ENCODE results near the gene GATAD2B.
"Not testable (repeated sequence)": the region's sequence is repeated elsewhere in the genome, so short reads cannot be mapped to it uniquely, and the experiment has no call there.

GATAD2B gene

DNA sequence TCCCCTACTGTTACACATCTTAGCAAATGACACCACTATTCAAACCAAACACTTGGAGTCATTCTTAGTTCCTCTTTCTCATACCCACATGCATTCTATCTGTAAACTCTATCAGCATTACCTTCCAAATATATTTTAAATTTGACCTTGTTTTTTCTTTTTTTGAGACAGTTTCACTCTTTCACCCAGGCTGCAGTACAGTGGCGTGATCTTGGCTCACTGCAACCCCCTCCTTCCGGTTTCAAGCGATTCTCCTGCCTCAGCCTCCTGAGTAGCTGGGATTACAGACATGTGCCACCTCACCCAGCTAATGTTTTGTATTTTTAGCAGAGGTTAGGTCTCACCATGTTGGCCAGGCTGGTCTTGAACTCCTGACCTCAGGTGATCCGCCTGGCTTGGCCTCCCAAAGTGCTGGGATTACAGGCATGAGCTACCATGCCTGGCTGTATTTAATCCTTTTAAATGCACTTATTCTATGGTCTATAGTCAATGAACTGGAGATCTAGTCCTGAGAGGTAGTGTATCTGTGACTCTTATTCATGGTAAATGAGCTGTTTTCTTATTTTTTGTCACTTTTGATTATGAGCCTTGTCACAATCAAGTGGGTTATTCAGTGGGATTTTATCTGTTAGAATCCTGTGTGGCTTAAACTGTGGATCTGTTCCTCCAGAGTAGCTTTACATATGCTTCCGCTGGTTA, 73.1 kb downstream of the GATAD2B start:
- H4K20me1 ChIP-seq (ENCODE audit: insufficient read depth) = peaks cover 2% of the 10 kb centered on the region; the same call in 1 of the 2 replicates
- H3K79me2 ChIP-seq (ENCODE audit: insufficient read depth, low read depth) = peaks cover 30% of the 10 kb centered on the region; the same call in 1 of the 2 replicates
- H3K4me2 ChIP-seq = no peak overlapping the region
- no peak overlapping the region for H3K4me3 ChIP-seq (IDR thresholded peaks at IDR 0.05; ENCODE audit: insufficient read depth, low read depth, low read length)
- H2AFZ ChIP-seq (ENCODE audit: low read depth) = no peak overlapping the region
- H3K27me3 ChIP-seq (ENCODE audit: insufficient read depth, low read depth) = no peaks in the 10 kb centered on the region
- H3K4me1 ChIP-seq (ENCODE audit: low read depth, poor library complexity, severe bottlenecking) = peaks cover 26% of the 10 kb centered on the region
- H3K9ac ChIP-seq = no peak overlapping the region
- H3K36me3 ChIP-seq (ENCODE audit: insufficient read depth) = no peaks in the 10 kb centered on the region
- TF ChIP-seq, protein P1, sequence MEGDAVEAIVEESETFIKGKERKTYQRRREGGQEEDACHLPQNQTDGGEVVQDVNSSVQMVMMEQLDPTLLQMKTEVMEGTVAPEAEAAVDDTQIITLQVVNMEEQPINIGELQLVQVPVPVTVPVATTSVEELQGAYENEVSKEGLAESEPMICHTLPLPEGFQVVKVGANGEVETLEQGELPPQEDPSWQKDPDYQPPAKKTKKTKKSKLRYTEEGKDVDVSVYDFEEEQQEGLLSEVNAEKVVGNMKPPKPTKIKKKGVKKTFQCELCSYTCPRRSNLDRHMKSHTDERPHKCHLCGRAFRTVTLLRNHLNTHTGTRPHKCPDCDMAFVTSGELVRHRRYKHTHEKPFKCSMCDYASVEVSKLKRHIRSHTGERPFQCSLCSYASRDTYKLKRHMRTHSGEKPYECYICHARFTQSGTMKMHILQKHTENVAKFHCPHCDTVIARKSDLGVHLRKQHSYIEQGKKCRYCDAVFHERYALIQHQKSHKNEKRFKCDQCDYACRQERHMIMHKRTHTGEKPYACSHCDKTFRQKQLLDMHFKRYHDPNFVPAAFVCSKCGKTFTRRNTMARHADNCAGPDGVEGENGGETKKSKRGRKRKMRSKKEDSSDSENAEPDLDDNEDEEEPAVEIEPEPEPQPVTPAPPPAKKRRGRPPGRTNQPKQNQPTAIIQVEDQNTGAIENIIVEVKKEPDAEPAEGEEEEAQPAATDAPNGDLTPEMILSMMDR (conservative IDR thresholded peaks at IDR 0.05; ENCODE audit: low read depth, low read length) = no peak
- no peak overlapping the region for H3K27ac ChIP-seq

- Histone ChIP-seq H3K4me2 (no peak overlapping the region), H3K4me1 (ENCODE audit: low read depth, poor library complexity, severe bottlenecking) (peaks cover 22% of the 10 kb centered on the region), H3K9ac (no peak overlapping the region), H2AFZ (ENCODE audit: low read depth) (no peak overlapping the region), H3K27me3 (ENCODE audit: insufficient read depth, low read depth) (no peaks in the 10 kb centered on the region), H3K36me3 (ENCODE audit: insufficient read depth) (no peaks in the 10 kb centered on the region), H3K79me2 (ENCODE audit: insufficient read depth, low read depth) (peaks cover 32% of the 10 kb centered on the region; the same call in 1 of the 2 replicates), H3K27ac (no peak overlapping the region), H4K20me1 (ENCODE audit: insufficient read depth) (no peaks in the 10 kb centered on the region), H3K4me3 (IDR thresholded peaks at IDR 0.05; ENCODE audit: insufficient read depth, low read depth, low read length) (no peak overlapping the region)
- TF ChIP-seq, protein P1 (conservative IDR thresholded peaks at IDR 0.05; ENCODE audit: low read depth, low read length) = no peak
Measured at GRCh38 chr1:153848805-153849204, 74.0 kb downstream of the GATAD2B start.

GRCh38 chr1:153845158-153845557, 77.6 kb downstream of the GATAD2B start:
- peaks cover 11% of the 10 kb centered on the region; the same call in 1 of the 2 replicates for H4K20me1 ChIP-seq (ENCODE audit: insufficient read depth)
- H3K27me3 ChIP-seq (ENCODE audit: insufficient read depth, low read depth) = no peaks in the 10 kb centered on the region
- H3K36me3 ChIP-seq (ENCODE audit: insufficient read depth) = no peaks in the 10 kb centered on the region
- H3K9ac ChIP-seq = no peak overlapping the region
- TF ChIP-seq, protein P1 (conservative IDR thresholded peaks at IDR 0.05; ENCODE audit: low read depth, low read length) = no peak
- peaks cover 49% of the 10 kb centered on the region; the same call in 1 of the 2 replicates for H3K79me2 ChIP-seq (ENCODE audit: insufficient read depth, low read depth)
- H3K4me1 ChIP-seq (ENCODE audit: low read depth, poor library complexity, severe bottlenecking) = peaks cover 51% of the 10 kb centered on the region
- H3K4me3 ChIP-seq (IDR thresholded peaks at IDR 0.05; ENCODE audit: insufficient read depth, low read depth, low read length) = no peak overlapping the region
- H3K4me2 ChIP-seq = no peak overlapping the region
- no peak overlapping the region for H3K27ac ChIP-seq
- H2AFZ ChIP-seq (ENCODE audit: low read depth) = no peak overlapping the region

- Histone ChIP-seq H3K79me2 (ENCODE audit: insufficient read depth, low read depth) (peaks cover 44% of the 10 kb centered on the region; the same call in 1 of the 2 replicates), H4K20me1 (ENCODE audit: insufficient read depth) (peaks cover 11% of the 10 kb centered on the region; the same call in 1 of the 2 replicates), H3K4me1 (ENCODE audit: low read depth, poor library complexity, severe bottlenecking) (peaks cover 47% of the 10 kb centered on the region)
- not testable (repeated sequence) for H3K36me3 ChIP-seq (ENCODE audit: insufficient read depth); H3K4me3 ChIP-seq (IDR thresholded peaks at IDR 0.05; ENCODE audit: insufficient read depth, low read depth, low read length); H2AFZ ChIP-seq (ENCODE audit: low read depth); H3K27ac ChIP-seq; H3K4me2 ChIP-seq; H3K9ac ChIP-seq; H3K27me3 ChIP-seq (ENCODE audit: insufficient read depth, low read depth)
Measured at GRCh38 chr1:153844349-153844748, 78.4 kb downstream of the GATAD2B start.

GRCh38 chr1:153842006-153842471, 80.7 kb downstream of the GATAD2B start:
- peaks cover 14% of the 10 kb centered on the region for H4K20me1 ChIP-seq (ENCODE audit: insufficient read depth)
- H3K27ac ChIP-seq = peak overlapping the region; percentile 9; the same call in 1 of the 2 replicates
- peak overlapping the region; percentile 16 for H3K4me2 ChIP-seq
- no peak overlapping the region for H3K4me3 ChIP-seq (IDR thresholded peaks at IDR 0.05; ENCODE audit: insufficient read depth, low read depth, low read length)
- H2AFZ ChIP-seq (ENCODE audit: low read depth) = no peak overlapping the region
- peaks cover 45% of the 10 kb centered on the region for H3K4me1 ChIP-seq (ENCODE audit: low read depth, poor library complexity, severe bottlenecking)
- H3K79me2 ChIP-seq (ENCODE audit: insufficient read depth, low read depth) = peaks cover 53% of the 10 kb centered on the region; the same call in 1 of the 2 replicates
- H3K9ac ChIP-seq = no peak overlapping the region
- H3K36me3 ChIP-seq (ENCODE audit: insufficient read depth) = no peaks in the 10 kb centered on the region
- H3K27me3 ChIP-seq (ENCODE audit: insufficient read depth, low read depth) = no peaks in the 10 kb centered on the region
- TF ChIP-seq, protein P1 (conservative IDR thresholded peaks at IDR 0.05; ENCODE audit: low read depth, low read length) = no peak
